ENCODE results near the gene P4HA2.

- TF ChIP-seq CBX3 (IDR thresholded peaks at IDR 0.05; ENCODE audit: borderline replicate concordance in 1 of 2, low read length in 2 of 2) = no peak
- TF ChIP-seq HDAC2 (IDR thresholded peaks at IDR 0.05) = no peak
- no peak for TF ChIP-seq CTCF (IDR thresholded peaks at IDR 0.05 in 2 of 3, conservative IDR thresholded peaks at IDR 0.05 in 1 of 3; ENCODE audit: insufficient read depth in 2 of 3, low read depth in 1 of 3, low read length in 3 of 3)
- no peak for TF ChIP-seq KAT8 (IDR thresholded peaks at IDR 0.05; ENCODE audit: low read depth)
- TF ChIP-seq POLR2AphosphoS5 (IDR thresholded peaks at IDR 0.05; ENCODE audit: control insufficient read depth, insufficient read depth, low read depth, low read length) = no peak
Observed at GRCh38 chr5:132147663-132148062, 80.0 kb downstream of the P4HA2 start.

Measured in K562 (cell line).